BJ (cell line): ENCODE results near the gene PLIN4. TPM values are rescaled to one million over a fixed set of nuclear protein-coding genes. Genes with fewer than 3 reads are reported as not detected.

Experiments
- CTCF ChIA-PET: fragments of 350-600 bp; formaldehyde crosslinking; extraction: SDS; loops from one replicate; lab custom pipeline; 2021; ENCODE audit warnings: antibody characterized with exemption, inconsistent platforms; lab: Yijun Ruan, JAX
- POLR2A ChIA-PET: fragments of 300-600 bp; sonication (Branson Sonifier 250); formaldehyde crosslinking; extraction: SDS; loops from one replicate; lab custom pipeline; 2021; ENCODE audit warnings: antibody characterized with exemption; lab: Charles Lee
- DNase-seq: peaks from one replicate; pipeline ENCODE4 v3.0.0-alpha.2; 2011; ENCODE audit warnings: low read depth
- H3K27me3 ChIP-seq: 2 replicates; pipeline ENCODE4 v1.6.0; 2011; ENCODE audit warnings: low read length; ENCODE audit not compliant: control insufficient read depth, insufficient read depth
- H3K36me3 ChIP-seq: 2 replicates; pipeline ENCODE4 v1.5.1; 2011; ENCODE audit warnings: low read length; ENCODE audit not compliant: control insufficient read depth, insufficient read depth
- H3K4me3 ChIP-seq: 2 replicates; pipeline ENCODE4 v1.5.1; 2011; ENCODE audit warnings: low read depth, mild to moderate bottlenecking, control low read depth, low read length
- CTCF ChIP-seq: IDR thresholded peaks from 2 replicates; pipeline ENCODE4 v1.5.1; 2011; ENCODE audit warnings: low read depth, mild to moderate bottlenecking, control low read depth, inconsistent platforms, low read length, moderate library complexity; ENCODE audit not compliant: insufficient read depth
- polyA plus RNA-seq: library from polyadenylated mRNA; depleted of rRNA; stranded (reverse); fragments of >200 nt; gene quantifications from 2 replicates; pipeline ENCODE4 v1.2.3, GENCODE V29; 2011

The PLIN4 gene
- polyA plus RNA-seq, 1 experiment: 0.01 TPM

- POLR2A ChIA-PET: no interaction called here
- no peak overlapping the region for H3K4me3 ChIP-seq
- DNase-seq: no peak
- no peaks in the 10 kb centered on the region for H3K27me3 ChIP-seq
- CTCF ChIA-PET: interaction anchor here (0.9 to 1.4 kb wide), 3 partner anchors 21 to 82 kb away, joined by 4 to 7 read pairs (median 4); no protein-coding TSS in a partner anchor
- no peaks in the 10 kb centered on the region for H3K36me3 ChIP-seq
- TF ChIP-seq CTCF: no peak
Measured at GRCh38 chr19:4554717-4555116, 36.4 kb upstream of the PLIN4 start.

- no peak for TF ChIP-seq CTCF
- Histone ChIP-seq H3K36me3 (no peaks in the 10 kb centered on the region), H3K4me3 (no peak overlapping the region), H3K27me3 (no peaks in the 10 kb centered on the region)
- ChIA-PET CTCF (interaction anchor here (0.9 kb wide), 1 partner anchor 292 kb away, joined by 7 read pairs; no protein-coding TSS in a partner anchor), POLR2A (no interaction called here)
- DNase-seq: no peak
Measured at GRCh38 chr19:4553775-4554174, 35.5 kb upstream of the PLIN4 start.

GRCh38 chr19:4553092-4553695 lies 34.9 kb upstream of the PLIN4 start:
- H3K27me3 ChIP-seq: no peaks in the 10 kb centered on the region
- TF ChIP-seq CTCF: no peak
- H3K36me3 ChIP-seq: no peaks in the 10 kb centered on the region
- DNase-seq: no peak
- ChIA-PET POLR2A (no interaction called here), CTCF (interaction anchor here (0.9 kb wide), 1 partner anchor 292 kb away, joined by 7 read pairs; no protein-coding TSS in a partner anchor)
- no peak overlapping the region for H3K4me3 ChIP-seq

GRCh38 chr19:4552525-4552819 lies 34.2 kb upstream of the PLIN4 start:
- CTCF ChIA-PET: no interaction called here
- no peaks in the 10 kb centered on the region for H3K27me3 ChIP-seq
- H3K36me3 ChIP-seq: no peaks in the 10 kb centered on the region
- POLR2A ChIA-PET: no interaction called here
- DNase-seq: no peak
- TF ChIP-seq CTCF: no peak
- H3K4me3 ChIP-seq: no peak overlapping the region

GRCh38 chr19:4550479-4551050 lies 32.3 kb upstream of the PLIN4 start:
- Histone ChIP-seq H3K4me3 (no peak overlapping the region), H3K36me3 (no peaks in the 10 kb centered on the region), H3K27me3 (no peaks in the 10 kb centered on the region)
- CTCF ChIA-PET: interaction anchor here (1.0 to 1.3 kb wide), 2 partner anchors 8 to 10 kb away, joined by 3 to 4 read pairs; partner anchors contain the start of gene LRG1
- POLR2A ChIA-PET: no interaction called here
- TF ChIP-seq CTCF: no peak
- no peak for DNase-seq
